GM23338 (cell line): Measurements from ENCODE around the gene BCL2. TPM values are rescaled to one million over a fixed set of nuclear protein-coding genes. Genes with fewer than 3 reads are reported as not detected.
A peak's percentile ranks its signal among the peaks of the same experiment; 100 is the strongest.

Experiments
- ATAC-seq: fragments of 200-7000 bp; cut with Tn5 transposase; 3 replicates; pipeline ENCODE4 v1.9.1; 2020
- DNase-seq: peaks from one replicate; pipeline ENCODE4 v3.0.0-alpha.2; 2015; ENCODE audit warnings: low spot score
- H2AFZ ChIP-seq: fragments of 200-600 bp; sonication (generic); 2 replicates; pipeline ENCODE4 v1.8.0; 2016; ENCODE audit warnings: antibody characterized with exemption, mild to moderate bottlenecking, moderate library complexity
- H3F3A ChIP-seq: fragments of 200-600 bp; sonication (generic); replicated peaks from 2 replicates; pipeline ENCODE4 v1.8.0; 2017; ENCODE audit warnings: antibody characterized with exemption, mixed run types, low read depth
- H3K27ac ChIP-seq: fragments of 200-600 bp; sonication (generic); 2 replicates; pipeline ENCODE4 v1.6.1; 2016; ENCODE audit warnings: low read depth
- H3K27me3 ChIP-seq: fragments of 200-600 bp; sonication (generic); 2 replicates; pipeline ENCODE4 v1.8.0; 2016; ENCODE audit warnings: mild to moderate bottlenecking, mixed run types, moderate library complexity; ENCODE audit not compliant: insufficient read depth
- H3K36me3 ChIP-seq: fragments of 200-600 bp; sonication (generic); 2 replicates; pipeline ENCODE4 v1.8.0; 2016; ENCODE audit warnings: mild to moderate bottlenecking; ENCODE audit not compliant: insufficient read depth
- H3K4me1 ChIP-seq: fragments of 200-600 bp; sonication (generic); 2 replicates; pipeline ENCODE4 v1.8.0; 2016; ENCODE audit warnings: mild to moderate bottlenecking, moderate library complexity; ENCODE audit not compliant: insufficient read depth
- H3K4me2 ChIP-seq: fragments of 200-600 bp; sonication (generic); 2 replicates; pipeline ENCODE4 v1.7.1; 2017; ENCODE audit warnings: mixed run types
- H3K4me3 ChIP-seq: fragments of 200-600 bp; sonication (generic); 2 replicates; pipeline ENCODE4 v1.6.1; 2016; ENCODE audit warnings: mixed run types
- H3K79me2 ChIP-seq: fragments of 200-600 bp; sonication (generic); replicated peaks from 2 replicates; pipeline ENCODE4 v1.8.0; 2017; ENCODE audit warnings: mild to moderate bottlenecking; ENCODE audit not compliant: insufficient read depth
- H3K9me2 ChIP-seq: fragments of 200-600 bp; sonication (generic); 2 replicates; pipeline ENCODE4 v1.8.0; 2017; ENCODE audit not compliant: insufficient read depth
- H4K20me1 ChIP-seq: fragments of 200-600 bp; sonication (generic); replicated peaks from 2 replicates; pipeline ENCODE4 v1.8.0; 2017; ENCODE audit warnings: mild to moderate bottlenecking; ENCODE audit not compliant: insufficient read depth
- H3K27ac Mint-ChIP-seq: 2 replicates; pipeline ENCODE4 v1.8.0; 2020; ENCODE audit warnings: inconsistent platforms, mild to moderate bottlenecking, moderate library complexity, mixed read lengths
- H3K27me3 Mint-ChIP-seq: 3 replicates; pipeline ENCODE4 v1.8.0; 2022; ENCODE audit warnings: low read depth, mild to moderate bottlenecking, moderate library complexity, mixed read lengths, inconsistent platforms; ENCODE audit not compliant: insufficient read depth, poor library complexity
- H3K36me3 Mint-ChIP-seq: 3 replicates; pipeline ENCODE4 v1.8.0; 2021; ENCODE audit warnings: low read depth, mild to moderate bottlenecking, inconsistent platforms, moderate library complexity, mixed read lengths
- H3K4me1 Mint-ChIP-seq: 3 replicates; pipeline ENCODE4 v1.8.0; 2020; ENCODE audit warnings: mild to moderate bottlenecking, inconsistent platforms, mixed read lengths
- H3K4me3 Mint-ChIP-seq: 3 replicates; pipeline ENCODE4 v1.8.0; 2021; ENCODE audit warnings: moderate library complexity, mild to moderate bottlenecking, inconsistent platforms, mixed read lengths
- H3K9me3 Mint-ChIP-seq: 3 replicates; pipeline ENCODE4 v1.8.0; 2020; ENCODE audit warnings: moderate library complexity, mild to moderate bottlenecking, inconsistent platforms, mixed read lengths
- CREB1 ChIP-seq: fragments of 250-450 bp; sonication (Bioruptor Pico); IDR thresholded peaks from 2 replicates; pipeline ENCODE4 v1.5.0; 2020; ENCODE audit warnings: low read depth, mild to moderate bottlenecking, moderate library complexity
- ETS1 ChIP-seq: IDR thresholded peaks from 2 replicates; pipeline ENCODE4 v1.6.1; 2016; ENCODE audit warnings: antibody characterized with exemption
- EZH2 ChIP-seq: fragments of 200-600 bp; sonication (generic); IDR thresholded peaks from one replicate; pipeline ENCODE4 v1.8.0; 2017; ENCODE audit warnings: antibody characterized with exemption, mild to moderate bottlenecking, low read depth; ENCODE audit not compliant: unreplicated experiment
- JUNB ChIP-seq: IDR thresholded peaks from one replicate; pipeline ENCODE4 v1.6.1; 2016; ENCODE audit warnings: antibody characterized with exemption; ENCODE audit not compliant: unreplicated experiment
- ZNF114 ChIP-seq: fragments of 250-450 bp; sonication (Bioruptor Pico); IDR thresholded peaks from 2 replicates; pipeline ENCODE4 v1.5.0; 2020; ENCODE audit warnings: mild to moderate bottlenecking, moderate library complexity
- ZNF331 ChIP-seq: fragments of 250-450 bp; sonication (Bioruptor Pico); IDR thresholded peaks from 2 replicates; pipeline ENCODE4 v1.5.0; 2020; ENCODE audit warnings: low read depth, mild to moderate bottlenecking, moderate library complexity
- polyA plus RNA-seq: library from polyadenylated mRNA; unstranded; fragments of >200 nt; fragmentation: Nextera tagmentation; extraction: Ambion mirVana; gene quantifications from 2 replicates; pipeline ENCODE4 v1.2.1, GENCODE V29; 2016
- total RNA-seq: library from RNA; depleted of rRNA; stranded (reverse); fragments of >200 nt; shearing (Covaris generic); gene quantifications from 2 replicates; pipeline ENCODE4 v1.2.3, GENCODE V29; 2014
- TF ChIP-seq, protein P1 (sequence below): fragments of 250-450 bp; sonication (Bioruptor Pico); IDR thresholded peaks from 2 replicates; pipeline ENCODE4 v1.5.0; 2020; ENCODE audit warnings: mild to moderate bottlenecking, moderate library complexity

Gene BCL2
- total and polyA plus RNA-seq, 2 experiments from 2014 or later, result 1.2 to 4.0 TPM

- TF ChIP-seq, protein P1, sequence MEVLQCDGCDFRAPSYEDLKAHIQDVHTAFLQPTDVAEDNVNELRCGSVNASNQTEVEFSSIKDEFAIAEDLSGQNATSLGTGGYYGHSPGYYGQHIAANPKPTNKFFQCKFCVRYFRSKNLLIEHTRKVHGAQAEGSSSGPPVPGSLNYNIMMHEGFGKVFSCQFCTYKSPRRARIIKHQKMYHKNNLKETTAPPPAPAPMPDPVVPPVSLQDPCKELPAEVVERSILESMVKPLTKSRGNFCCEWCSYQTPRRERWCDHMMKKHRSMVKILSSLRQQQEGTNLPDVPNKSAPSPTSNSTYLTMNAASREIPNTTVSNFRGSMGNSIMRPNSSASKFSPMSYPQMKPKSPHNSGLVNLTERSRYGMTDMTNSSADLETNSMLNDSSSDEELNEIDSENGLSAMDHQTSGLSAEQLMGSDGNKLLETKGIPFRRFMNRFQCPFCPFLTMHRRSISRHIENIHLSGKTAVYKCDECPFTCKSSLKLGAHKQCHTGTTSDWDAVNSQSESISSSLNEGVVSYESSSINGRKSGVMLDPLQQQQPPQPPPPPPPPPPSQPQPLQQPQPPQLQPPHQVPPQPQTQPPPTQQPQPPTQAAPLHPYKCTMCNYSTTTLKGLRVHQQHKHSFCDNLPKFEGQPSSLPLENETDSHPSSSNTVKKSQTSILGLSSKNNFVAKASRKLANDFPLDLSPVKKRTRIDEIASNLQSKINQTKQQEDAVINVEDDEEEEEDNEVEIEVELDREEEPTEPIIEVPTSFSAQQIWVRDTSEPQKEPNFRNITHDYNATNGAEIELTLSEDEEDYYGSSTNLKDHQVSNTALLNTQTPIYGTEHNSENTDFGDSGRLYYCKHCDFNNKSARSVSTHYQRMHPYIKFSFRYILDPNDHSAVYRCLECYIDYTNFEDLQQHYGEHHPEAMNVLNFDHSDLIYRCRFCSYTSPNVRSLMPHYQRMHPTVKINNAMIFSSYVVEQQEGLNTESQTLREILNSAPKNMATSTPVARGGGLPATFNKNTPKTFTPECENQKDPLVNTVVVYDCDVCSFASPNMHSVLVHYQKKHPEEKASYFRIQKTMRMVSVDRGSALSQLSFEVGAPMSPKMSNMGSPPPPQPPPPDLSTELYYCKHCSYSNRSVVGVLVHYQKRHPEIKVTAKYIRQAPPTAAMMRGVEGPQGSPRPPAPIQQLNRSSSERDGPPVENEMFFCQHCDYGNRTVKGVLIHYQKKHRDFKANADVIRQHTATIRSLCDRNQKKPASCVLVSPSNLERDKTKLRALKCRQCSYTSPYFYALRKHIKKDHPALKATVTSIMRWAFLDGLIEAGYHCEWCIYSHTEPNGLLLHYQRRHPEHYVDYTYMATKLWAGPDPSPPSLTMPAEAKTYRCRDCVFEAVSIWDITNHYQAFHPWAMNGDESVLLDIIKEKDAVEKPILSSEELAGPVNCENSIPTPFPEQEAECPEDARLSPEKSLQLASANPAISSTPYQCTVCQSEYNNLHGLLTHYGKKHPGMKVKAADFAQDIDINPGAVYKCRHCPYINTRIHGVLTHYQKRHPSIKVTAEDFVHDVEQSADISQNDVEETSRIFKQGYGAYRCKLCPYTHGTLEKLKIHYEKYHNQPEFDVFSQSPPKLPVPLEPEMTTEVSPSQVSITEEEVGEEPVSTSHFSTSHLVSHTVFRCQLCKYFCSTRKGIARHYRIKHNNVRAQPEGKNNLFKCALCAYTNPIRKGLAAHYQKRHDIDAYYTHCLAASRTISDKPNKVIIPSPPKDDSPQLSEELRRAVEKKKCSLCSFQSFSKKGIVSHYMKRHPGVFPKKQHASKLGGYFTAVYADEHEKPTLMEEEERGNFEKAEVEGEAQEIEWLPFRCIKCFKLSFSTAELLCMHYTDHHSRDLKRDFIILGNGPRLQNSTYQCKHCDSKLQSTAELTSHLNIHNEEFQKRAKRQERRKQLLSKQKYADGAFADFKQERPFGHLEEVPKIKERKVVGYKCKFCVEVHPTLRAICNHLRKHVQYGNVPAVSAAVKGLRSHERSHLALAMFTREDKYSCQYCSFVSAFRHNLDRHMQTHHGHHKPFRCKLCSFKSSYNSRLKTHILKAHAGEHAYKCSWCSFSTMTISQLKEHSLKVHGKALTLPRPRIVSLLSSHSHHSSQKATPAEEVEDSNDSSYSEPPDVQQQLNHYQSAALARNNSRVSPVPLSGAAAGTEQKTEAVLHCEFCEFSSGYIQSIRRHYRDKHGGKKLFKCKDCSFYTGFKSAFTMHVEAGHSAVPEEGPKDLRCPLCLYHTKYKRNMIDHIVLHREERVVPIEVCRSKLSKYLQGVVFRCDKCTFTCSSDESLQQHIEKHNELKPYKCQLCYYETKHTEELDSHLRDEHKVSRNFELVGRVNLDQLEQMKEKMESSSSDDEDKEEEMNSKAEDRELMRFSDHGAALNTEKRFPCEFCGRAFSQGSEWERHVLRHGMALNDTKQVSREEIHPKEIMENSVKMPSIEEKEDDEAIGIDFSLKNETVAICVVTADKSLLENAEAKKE (CRISPR knock-in tag), result peak; percentile 35; the same call in 1 of the 2 replicates
- TF ChIP-seq ETS1 (no peak), EZH2 (no peak), JUNB (no peak)
Measured at GRCh38 chr18:63317982-63318888, 1.3 kb downstream of the BCL2 start (continued).

DNA sequence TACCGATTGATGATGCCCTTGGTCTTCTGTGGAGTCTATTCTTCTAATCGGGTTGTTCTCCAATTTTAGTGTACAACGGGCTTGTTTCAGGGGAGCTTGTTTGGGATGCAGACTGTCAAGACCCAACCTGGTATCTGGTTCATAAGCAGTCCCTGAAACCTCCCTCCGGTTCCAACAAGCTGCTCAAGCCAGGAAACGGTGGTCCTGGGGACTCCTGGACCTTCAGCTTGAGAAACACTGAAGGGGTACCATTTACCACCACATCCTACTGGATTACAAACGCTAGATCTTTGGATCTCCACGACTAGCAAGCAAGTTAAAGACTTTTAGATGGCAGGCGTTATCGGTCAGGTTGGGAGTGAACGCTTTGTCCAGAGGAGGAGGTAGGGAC, 2.0 kb downstream of the BCL2 start:
- H3K4me3 ChIP-seq, result peak overlapping the region; percentile 93
- peak overlapping the region; percentile 85; the same call in 1 of the 2 replicates for H2AFZ ChIP-seq
- Mint-ChIP-seq H3K27ac (no peak overlapping the region), H3K27me3 (peaks cover 31% of the 10 kb centered on the region), H3K9me3 (no peaks in the 10 kb centered on the region; the same call in 2 of the 3 replicates), H3K36me3 (no peaks in the 10 kb centered on the region; the same call in 2 of the 3 replicates), H3K4me3 (peak overlapping the region; percentile 82), H3K4me1 (peaks cover 19% of the 10 kb centered on the region)
- no peak for ATAC-seq
- no peaks in the 10 kb centered on the region for H4K20me1 ChIP-seq
- peak overlapping the region; percentile 99 for H3K4me2 ChIP-seq
- H3K27me3 ChIP-seq, result peaks cover 46% of the 10 kb centered on the region
- DNase-seq, result no peak
- peaks cover 7% of the 10 kb centered on the region; the same call in 1 of the 2 replicates for H3F3A ChIP-seq
- H3K27ac ChIP-seq, result no peak overlapping the region
- H3K79me2 ChIP-seq, result no peaks in the 10 kb centered on the region
- H3K4me1 ChIP-seq, result peaks cover 24% of the 10 kb centered on the region
- no peaks in the 10 kb centered on the region for H3K9me2 ChIP-seq
- H3K36me3 ChIP-seq, result no peaks in the 10 kb centered on the region
- TF ChIP-seq ZNF331 (CRISPR knock-in tag), result no peak
- TF ChIP-seq CREB1 (CRISPR knock-in tag), result no peak
- TF ChIP-seq ZNF114 (CRISPR knock-in tag), result no peak
- TF ChIP-seq, protein P1 (CRISPR knock-in tag), result no peak
